ENCODE measurements around the gene DOK3. TPM values are rescaled to one million over a fixed set of nuclear protein-coding genes. Genes with fewer than 3 reads are reported as not detected.
"Not testable (repeated sequence)": the region's sequence is repeated elsewhere in the genome, so short reads cannot be mapped to it uniquely, and the experiment has no call there.

The DOK3 gene
- total RNA-seq, 4 donors from 2014 or later, result 6.1 to 16.6 (median 6.6) TPM

DNA sequence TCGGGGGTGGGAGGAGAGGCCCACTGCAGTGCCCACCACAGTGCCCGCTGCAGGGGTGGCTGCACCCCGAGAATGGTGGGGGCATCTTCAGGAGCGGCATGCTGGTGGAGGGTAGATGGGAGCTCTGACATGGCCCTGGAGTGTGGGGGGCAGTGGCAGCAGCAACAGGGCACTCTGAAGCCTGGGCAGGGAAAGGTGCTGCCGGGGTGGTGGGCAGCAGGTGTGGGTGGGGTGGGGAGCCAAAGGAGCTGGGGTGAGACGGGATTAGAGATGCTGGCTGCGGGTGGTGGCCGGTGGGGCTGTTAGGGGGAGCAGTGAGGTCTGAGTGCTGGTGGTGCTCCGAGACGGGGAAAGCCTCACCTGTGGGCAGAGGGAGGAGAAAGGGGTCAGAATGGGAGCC lies 26.8 kb upstream of the DOK3 start:
- TF ChIP-seq POLR2A (IDR thresholded peaks at IDR 0.05), result no peak
- no peak for TF ChIP-seq EP300 (IDR thresholded peaks at IDR 0.05)
- no peak for TF ChIP-seq CTCF (IDR thresholded peaks at IDR 0.05)
- TF ChIP-seq POLR2AphosphoS5 (IDR thresholded peaks at IDR 0.05), result no peak
- H3K27ac ChIP-seq, result peak overlapping the region in 3 of 4 donors; percentile 69 to 78 (median 72)
- no peak overlapping the region for H3K4me3 ChIP-seq
- no peaks in the 10 kb centered on the region for H3K9me3 ChIP-seq
- H3K36me3 ChIP-seq, result peaks cover 0 to 54% of the 10 kb centered on the region in 2 donors
- no peaks in the 10 kb centered on the region for H3K27me3 ChIP-seq
- no peak for ATAC-seq
- peaks cover 9 to 55% (median 30%) of the 10 kb centered on the region in 3 donors for H3K4me1 ChIP-seq
- WGBS, 2 donors (ENCODE audit: low coverage in 1 of 2), result 93 to 100% methylated on average over 1 to 10 of the region's 10 CpGs

DNA sequence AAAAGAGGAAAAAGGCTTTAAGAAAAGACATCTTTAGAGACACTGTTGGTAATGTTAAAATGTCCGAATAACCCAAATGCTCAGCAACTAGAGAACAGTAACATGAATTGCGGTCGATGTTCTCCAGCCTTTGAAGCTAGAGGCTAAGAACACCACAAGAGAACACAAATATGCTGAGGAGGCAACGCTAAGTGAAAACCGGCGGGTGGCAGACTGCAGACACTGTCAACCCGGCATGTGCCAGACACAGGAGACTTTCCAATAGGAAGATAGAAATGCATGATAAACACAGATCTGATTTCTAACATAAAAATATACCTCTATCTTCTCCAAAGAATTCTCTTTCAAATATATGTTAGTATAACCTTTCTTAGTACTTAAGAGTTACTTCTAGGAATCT lies 25.5 kb upstream of the DOK3 start:
- peaks cover 9 to 44% (median 30%) of the 10 kb centered on the region in 3 donors for H3K4me1 ChIP-seq
- no peaks in the 10 kb centered on the region for H3K27me3 ChIP-seq
- no peak overlapping the region for H3K4me3 ChIP-seq
- H3K9me3 ChIP-seq, result no peaks in the 10 kb centered on the region
- peak overlapping the region in 2 of 4 donors; percentile 27 to 29 for H3K27ac ChIP-seq
- TF ChIP-seq EP300 (IDR thresholded peaks at IDR 0.05), result no peak
- TF ChIP-seq CTCF (IDR thresholded peaks at IDR 0.05), result no peak
- no peak for TF ChIP-seq POLR2AphosphoS5 (IDR thresholded peaks at IDR 0.05)
- no peak for TF ChIP-seq POLR2A (IDR thresholded peaks at IDR 0.05)
- ATAC-seq, result no peak
- peaks cover 0 to 67% of the 10 kb centered on the region in 2 donors for H3K36me3 ChIP-seq
- WGBS, 2 donors (ENCODE audit: low coverage in 1 of 2), result 78 to 88% methylated on average over 7 of the region's 7 CpGs

DNA sequence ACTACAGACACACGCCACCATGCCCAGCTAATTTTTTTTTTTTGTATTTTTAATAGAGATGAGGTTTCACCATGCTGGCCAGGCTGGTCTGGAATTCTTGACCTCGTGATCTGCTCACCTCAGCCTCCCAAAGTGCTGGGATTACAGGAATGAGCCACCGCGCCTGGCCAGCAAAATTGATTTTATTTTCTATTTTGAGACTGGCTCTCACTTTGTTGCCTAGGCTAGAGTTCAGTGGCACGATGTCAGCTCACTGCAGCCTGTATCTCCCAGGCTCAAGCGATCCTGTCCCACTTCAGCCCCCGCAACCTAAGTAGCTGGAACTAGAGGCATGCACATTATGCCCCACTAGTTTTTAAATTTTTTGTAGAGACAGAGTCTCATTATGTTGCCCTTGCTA lies 24.8 kb upstream of the DOK3 start:
- not testable (repeated sequence) for H3K27me3 ChIP-seq, H3K4me3 ChIP-seq, H3K9me3 ChIP-seq, ATAC-seq
- WGBS, 2 donors (ENCODE audit: low coverage in 1 of 2), result 100% methylated on average over 2 to 5 of the region's 7 CpGs
- Histone ChIP-seq H3K27ac (peak overlapping the region in 1 of 4 donors; percentile 27), H3K36me3 (peaks cover 0 to 74% of the 10 kb centered on the region in 2 donors), H3K4me1 (peaks cover 9 to 37% (median 30%) of the 10 kb centered on the region in 3 donors)

GRCh38 chr5:177531209-177531940 lies 21.7 kb upstream of the DOK3 start:
- Histone ChIP-seq H3K9me3 (no peaks in the 10 kb centered on the region), H3K27me3 (no peaks in the 10 kb centered on the region), H3K4me3 (no peak overlapping the region), H3K36me3 (peaks cover 0 to 91% of the 10 kb centered on the region in 2 donors), H3K4me1 (peaks cover 0 to 13% (median 3%) of the 10 kb centered on the region in 3 donors), H3K27ac (peak overlapping the region in 3 of 4 donors; percentile 11 to 45 (median 24))
- 92 to 96% methylated on average over 4 to 9 of the region's 27 CpGs for WGBS, 2 donors (ENCODE audit: low coverage in 1 of 2)
- TF ChIP-seq POLR2A (IDR thresholded peaks at IDR 0.05), result no peak
- no peak for TF ChIP-seq POLR2AphosphoS5 (IDR thresholded peaks at IDR 0.05)
- no peak for TF ChIP-seq EP300 (IDR thresholded peaks at IDR 0.05)
- no peak for TF ChIP-seq CTCF (IDR thresholded peaks at IDR 0.05)
- ATAC-seq, result no peak

GRCh38 chr5:177530638-177531037 lies 21.0 kb upstream of the DOK3 start:
- H3K27ac ChIP-seq, result peak overlapping the region in 2 of 4 donors; percentile 2 to 21
- TF ChIP-seq EP300 (IDR thresholded peaks at IDR 0.05) (no peak), POLR2AphosphoS5 (IDR thresholded peaks at IDR 0.05) (no peak), CTCF (IDR thresholded peaks at IDR 0.05) (no peak), POLR2A (IDR thresholded peaks at IDR 0.05) (no peak)
- ATAC-seq, result no peak
- 60% methylated on average over 1 of the region's 3 CpGs; no CpG with 5 or more reads in 1 of the 2 donors for WGBS, 2 donors (ENCODE audit: low coverage in 1 of 2)
- H3K27me3 ChIP-seq, result no peaks in the 10 kb centered on the region
- H3K4me3 ChIP-seq, result no peak overlapping the region
- peaks cover 0 to 92% of the 10 kb centered on the region in 2 donors for H3K36me3 ChIP-seq
- no peaks in the 10 kb centered on the region for H3K9me3 ChIP-seq
- H3K4me1 ChIP-seq, result peaks cover 0 to 7% (median 0%) of the 10 kb centered on the region in 3 donors
